MCF 10A (cell line): Measurements from ENCODE around the gene LYVE1. TPM values are rescaled to one million over a fixed set of nuclear protein-coding genes. Genes with fewer than 3 reads are reported as not detected.
A peak's percentile ranks its signal among the peaks of the same experiment; 100 is the strongest.

Experiments used
- BruUV-seq: library from RNA; stranded (reverse); fragments of 400-500 nt; replicated peaks from 2 replicates; lab custom pipeline; 2021; lab: Mats Ljungman, UMichigan
- CTCF ChIA-PET: fragments of 300-600 bp; sonication (Branson Sonifier 250); formaldehyde crosslinking; extraction: SDS; loops from one replicate; lab custom pipeline; 2021; ENCODE audit warnings: antibody characterized with exemption, inconsistent platforms; lab: Yijun Ruan, JAX
- POLR2A ChIA-PET: fragments of 300-600, 350-650 bp; sonication (Branson Sonifier 250); formaldehyde crosslinking; extraction: SDS; loops from one replicate; lab custom pipeline; 2020; ENCODE audit warnings: antibody characterized with exemption, inconsistent platforms; lab: Yijun Ruan, JAX
- DNase-seq: peaks from one replicate; pipeline ENCODE4 v3.0.0-alpha.2; 2018; ENCODE audit not compliant: unreplicated experiment
- H3K27ac Mint-ChIP-seq: one replicate; pipeline ENCODE4 v1.8.0; 2022; ENCODE audit warnings: mild to moderate bottlenecking, low read depth, mixed read lengths; ENCODE audit not compliant: unreplicated experiment
- H3K27me3 Mint-ChIP-seq: one replicate; pipeline ENCODE4 v1.8.0; 2022; ENCODE audit warnings: mixed read lengths; ENCODE audit not compliant: insufficient read depth, unreplicated experiment
- H3K36me3 Mint-ChIP-seq: one replicate; pipeline ENCODE4 v1.8.0; 2022; ENCODE audit warnings: mild to moderate bottlenecking, moderate library complexity, mixed read lengths; ENCODE audit not compliant: insufficient read depth, unreplicated experiment
- H3K4me1 Mint-ChIP-seq: one replicate; pipeline ENCODE4 v1.8.0; 2022; ENCODE audit warnings: mixed read lengths; ENCODE audit not compliant: insufficient read depth, unreplicated experiment
- H3K4me3 Mint-ChIP-seq: one replicate; pipeline ENCODE4 v1.8.0; 2022; ENCODE audit warnings: mild to moderate bottlenecking, moderate library complexity, mixed read lengths; ENCODE audit not compliant: unreplicated experiment
- H3K9me3 Mint-ChIP-seq: one replicate; pipeline ENCODE4 v1.8.0; 2022; ENCODE audit warnings: mixed read lengths; ENCODE audit not compliant: unreplicated experiment
- CTCF ChIP-seq: fragments of 200-600 bp; IDR thresholded peaks from one replicate; pipeline ENCODE4 v1.8.0; 2022; ENCODE audit warnings: antibody characterized with exemption, mild to moderate bottlenecking; ENCODE audit not compliant: unreplicated experiment
- intact Hi-C: fragments of 100-400 bp; cut with micrococcal nuclease; formaldehyde crosslinking; loops from 2 replicates; pipeline ENCODE4 v1.14.1; 2022
- total RNA-seq: library from RNA; stranded (reverse); gene quantifications from 2 replicates; pipeline ENCODE4 v1.2.3, GENCODE V29; 2022

Gene LYVE1
- total RNA-seq, 1 experiment from 2014 or later = not detected

- Mint-ChIP-seq H3K36me3 (peaks cover 8% of the 10 kb centered on the region), H3K9me3 (no peaks in the 10 kb centered on the region), H3K27me3 (no peaks in the 10 kb centered on the region), H3K27ac (no peak overlapping the region), H3K4me3 (peak overlapping the region; percentile 81), H3K4me1 (peaks cover 16% of the 10 kb centered on the region)
- intact Hi-C loops = no loop called here
- TF ChIP-seq CTCF = no peak
- BruUV-seq = no TSS peak
- no peak for DNase-seq
- ChIA-PET POLR2A (interaction anchor here (1.0 kb wide), 1 partner anchor 12 kb away, joined by 3 read pairs; no protein-coding TSS in a partner anchor), CTCF (no interaction called here)
Observed at GRCh38 chr11:10538924-10539323, 29.5 kb downstream of the LYVE1 start.

GRCh38 chr11:10537600-10537999, 30.9 kb downstream of the LYVE1 start:
- intact Hi-C loops = no loop called here
- no peaks in the 10 kb centered on the region for H3K9me3 Mint-ChIP-seq
- no peak overlapping the region for H3K4me3 Mint-ChIP-seq
- DNase-seq = no peak
- no TSS peak for BruUV-seq
- peaks cover 17% of the 10 kb centered on the region for H3K36me3 Mint-ChIP-seq
- no peak for TF ChIP-seq CTCF
- CTCF ChIA-PET = interaction anchor here (1.0 kb wide), 2 partner anchors 117 to 131 kb away, joined by 3 to 4 read pairs; no protein-coding TSS in a partner anchor
- peaks cover 16% of the 10 kb centered on the region for H3K4me1 Mint-ChIP-seq
- no peak overlapping the region for H3K27ac Mint-ChIP-seq
- POLR2A ChIA-PET = interaction anchor here (0.9 to 1.3 kb wide), 2 partner anchors 49 to 116 kb away, joined by 3 to 4 read pairs; no protein-coding TSS in a partner anchor
- H3K27me3 Mint-ChIP-seq = no peaks in the 10 kb centered on the region

GRCh38 chr11:10534316-10534715, 34.1 kb downstream of the LYVE1 start:
- H3K4me1 Mint-ChIP-seq = peaks cover 5% of the 10 kb centered on the region
- no TSS peak for BruUV-seq
- no peak overlapping the region for H3K27ac Mint-ChIP-seq
- CTCF ChIA-PET = interaction anchor here (0.5 to 1.8 kb wide), 3 partner anchors 118 to 870 kb away, joined by 3 to 10 read pairs (median 3); no protein-coding TSS in a partner anchor
- no peaks in the 10 kb centered on the region for H3K9me3 Mint-ChIP-seq
- H3K36me3 Mint-ChIP-seq = peaks cover 28% of the 10 kb centered on the region
- no peak for TF ChIP-seq CTCF
- POLR2A ChIA-PET = interaction anchor here (0.6 to 1.6 kb wide), 6 partner anchors 9 to 1428 kb away, joined by 3 to 4 read pairs (median 3); no protein-coding TSS in a partner anchor
- intact Hi-C loops = no loop called here
- no peaks in the 10 kb centered on the region for H3K27me3 Mint-ChIP-seq
- DNase-seq = no peak
- H3K4me3 Mint-ChIP-seq = no peak overlapping the region

GRCh38 chr11:10533323-10533722, 35.1 kb downstream of the LYVE1 start:
- ChIA-PET CTCF (no interaction called here), POLR2A (interaction anchor here (1.2 kb wide), 1 partner anchor 127 kb away, joined by 3 read pairs; no protein-coding TSS in a partner anchor)
- no TSS peak for BruUV-seq
- DNase-seq = no peak
- Mint-ChIP-seq H3K27ac (no peak overlapping the region), H3K4me3 (no peak overlapping the region), H3K27me3 (no peaks in the 10 kb centered on the region), H3K4me1 (peaks cover 5% of the 10 kb centered on the region), H3K36me3 (peaks cover 28% of the 10 kb centered on the region), H3K9me3 (no peaks in the 10 kb centered on the region)
- intact Hi-C loops = no loop called here
- TF ChIP-seq CTCF = no peak
